Measurements from ENCODE around the gene KRTAP12-2. TPM values are rescaled to one million over a fixed set of nuclear protein-coding genes. Genes with fewer than 3 reads are reported as not detected.

The KRTAP12-2 gene
- polyA plus RNA-seq, 1 donor (not counting 4 experiments of a cell fraction or from before 2014, with no cell fraction given) = not detected

- Histone ChIP-seq H3K79me2 (ENCODE audit: control insufficient read depth, insufficient read depth, low read length) (no peaks in the 10 kb centered on the region), H4K20me1 (ENCODE audit: control insufficient read depth, extremely low read depth, insufficient read depth, low read length) (no peaks in the 10 kb centered on the region), H3K4me1 (ENCODE audit: control insufficient read depth, extremely low read depth, insufficient read depth, low read length) (no peaks in the 10 kb centered on the region), H3K36me3 (ENCODE audit: control insufficient read depth in 2 of 2, extremely low read depth in 1 of 2, insufficient read depth in 2 of 2, low read length in 2 of 2) (no peaks in the 10 kb centered on the region), H3K9me3 (ENCODE audit: control insufficient read depth, low read depth, low read length) (no peaks in the 10 kb centered on the region), H3K27me3 (ENCODE audit: control insufficient read depth, extremely low read depth, insufficient read depth, low read length) (peaks cover 14% of the 10 kb centered on the region), H3K9ac (ENCODE audit: control insufficient read depth, extremely low read depth, insufficient read depth, low read length) (no peak overlapping the region), H2AFZ (ENCODE audit: control insufficient read depth, low read length) (no peak overlapping the region), H3K27ac (ENCODE audit: control insufficient read depth, insufficient read depth, low read length) (no peak overlapping the region), H3K4me3 (ENCODE audit: control insufficient read depth in 2 of 3, extremely low read depth in 1 of 3, insufficient read depth in 2 of 3, low read depth in 1 of 3, low read length in 3 of 3) (no peak overlapping the region), H3K9me1 (ENCODE audit: control insufficient read depth, extremely low read depth, insufficient read depth, low read length) (no peaks in the 10 kb centered on the region), H3K4me2 (ENCODE audit: control insufficient read depth, extremely low read depth, insufficient read depth, low read depth, low read length) (no peak overlapping the region)
- DNase-seq (ENCODE audit: low read depth, low spot score) (no peak), FAIRE-seq (no peak)
- no peak for TF ChIP-seq EZH2 (IDR thresholded peaks at IDR 0.05; ENCODE audit: low read length)
- TF ChIP-seq, protein P1, sequence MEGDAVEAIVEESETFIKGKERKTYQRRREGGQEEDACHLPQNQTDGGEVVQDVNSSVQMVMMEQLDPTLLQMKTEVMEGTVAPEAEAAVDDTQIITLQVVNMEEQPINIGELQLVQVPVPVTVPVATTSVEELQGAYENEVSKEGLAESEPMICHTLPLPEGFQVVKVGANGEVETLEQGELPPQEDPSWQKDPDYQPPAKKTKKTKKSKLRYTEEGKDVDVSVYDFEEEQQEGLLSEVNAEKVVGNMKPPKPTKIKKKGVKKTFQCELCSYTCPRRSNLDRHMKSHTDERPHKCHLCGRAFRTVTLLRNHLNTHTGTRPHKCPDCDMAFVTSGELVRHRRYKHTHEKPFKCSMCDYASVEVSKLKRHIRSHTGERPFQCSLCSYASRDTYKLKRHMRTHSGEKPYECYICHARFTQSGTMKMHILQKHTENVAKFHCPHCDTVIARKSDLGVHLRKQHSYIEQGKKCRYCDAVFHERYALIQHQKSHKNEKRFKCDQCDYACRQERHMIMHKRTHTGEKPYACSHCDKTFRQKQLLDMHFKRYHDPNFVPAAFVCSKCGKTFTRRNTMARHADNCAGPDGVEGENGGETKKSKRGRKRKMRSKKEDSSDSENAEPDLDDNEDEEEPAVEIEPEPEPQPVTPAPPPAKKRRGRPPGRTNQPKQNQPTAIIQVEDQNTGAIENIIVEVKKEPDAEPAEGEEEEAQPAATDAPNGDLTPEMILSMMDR (optimal IDR thresholded peaks at IDR 0.05 in 1 of 3, IDR thresholded peaks at IDR 0.05 in 1 of 3, conservative IDR thresholded peaks at IDR 0.05 in 1 of 3; ENCODE audit: extremely low read depth in 1 of 3, insufficient read depth in 2 of 3, low read length in 3 of 3) = no peak
- dilution Hi-C loops (cut with MboI; ENCODE audit: extremely low pct_ligation_motif_present, low sequenced_read_pairs) = no loop called here
Measured at GRCh38 chr21:44696572-44696971, 29.8 kb upstream of the KRTAP12-2 start.

DNA sequence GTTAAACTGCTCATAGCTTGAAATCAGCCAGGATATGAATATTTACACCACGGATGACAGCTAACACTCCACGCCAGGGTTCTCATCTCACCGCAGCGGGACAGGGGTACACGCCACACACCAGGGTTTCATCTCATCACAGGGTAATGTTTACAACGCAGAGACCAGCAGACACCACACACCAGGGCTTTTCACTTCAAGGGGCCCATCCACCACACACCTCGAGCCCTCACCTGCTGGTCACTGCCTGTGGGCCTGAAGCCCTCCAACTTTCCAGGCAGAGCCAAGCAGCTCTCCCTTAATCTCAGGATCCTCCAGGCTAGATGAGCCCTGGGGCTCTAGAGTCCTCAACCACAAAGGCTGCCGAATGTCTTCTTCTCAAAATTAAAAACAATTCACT lies 28.9 kb upstream of the KRTAP12-2 start:
- H3K27me3 ChIP-seq (ENCODE audit: control insufficient read depth, extremely low read depth, insufficient read depth, low read length) = peaks cover 10% of the 10 kb centered on the region
- dilution Hi-C loops (cut with MboI; ENCODE audit: extremely low pct_ligation_motif_present, low sequenced_read_pairs) = no loop called here
- DNase-seq (ENCODE audit: low read depth, low spot score) (no peak), FAIRE-seq (no peak)
- no peaks in the 10 kb centered on the region for H3K9me1 ChIP-seq (ENCODE audit: control insufficient read depth, extremely low read depth, insufficient read depth, low read length)
- no peaks in the 10 kb centered on the region for H4K20me1 ChIP-seq (ENCODE audit: control insufficient read depth, extremely low read depth, insufficient read depth, low read length)
- no peak overlapping the region for H3K4me3 ChIP-seq (ENCODE audit: control insufficient read depth in 2 of 3, extremely low read depth in 1 of 3, insufficient read depth in 2 of 3, low read depth in 1 of 3, low read length in 3 of 3)
- no peak overlapping the region for H3K9ac ChIP-seq (ENCODE audit: control insufficient read depth, extremely low read depth, insufficient read depth, low read length)
- H3K79me2 ChIP-seq (ENCODE audit: control insufficient read depth, insufficient read depth, low read length) = no peaks in the 10 kb centered on the region
- no peaks in the 10 kb centered on the region for H3K4me1 ChIP-seq (ENCODE audit: control insufficient read depth, extremely low read depth, insufficient read depth, low read length)
- no peak overlapping the region for H3K27ac ChIP-seq (ENCODE audit: control insufficient read depth, insufficient read depth, low read length)
- H3K4me2 ChIP-seq (ENCODE audit: control insufficient read depth, extremely low read depth, insufficient read depth, low read depth, low read length) = no peak overlapping the region
- TF ChIP-seq EZH2 (IDR thresholded peaks at IDR 0.05; ENCODE audit: low read length) = no peak
- TF ChIP-seq, protein P1 (optimal IDR thresholded peaks at IDR 0.05 in 1 of 3, IDR thresholded peaks at IDR 0.05 in 1 of 3, conservative IDR thresholded peaks at IDR 0.05 in 1 of 3; ENCODE audit: extremely low read depth in 1 of 3, insufficient read depth in 2 of 3, low read length in 3 of 3) = no peak
- no peaks in the 10 kb centered on the region for H3K9me3 ChIP-seq (ENCODE audit: control insufficient read depth, low read depth, low read length)
- no peak overlapping the region for H2AFZ ChIP-seq (ENCODE audit: control insufficient read depth, low read length)
- no peaks in the 10 kb centered on the region for H3K36me3 ChIP-seq (ENCODE audit: control insufficient read depth in 2 of 2, extremely low read depth in 1 of 2, insufficient read depth in 2 of 2, low read length in 2 of 2)
